ENCODE results near the gene OGFOD1. TPM values are rescaled to one million over a fixed set of nuclear protein-coding genes. Genes with fewer than 3 reads are reported as not detected.

Gene OGFOD1
- total and polyA plus RNA-seq, 9 of the 15 experiments (the other 6 are each of a cell fraction or from before 2014, with no cell fraction given), result 60.4 to 134 (median 85.8) TPM

DNA sequence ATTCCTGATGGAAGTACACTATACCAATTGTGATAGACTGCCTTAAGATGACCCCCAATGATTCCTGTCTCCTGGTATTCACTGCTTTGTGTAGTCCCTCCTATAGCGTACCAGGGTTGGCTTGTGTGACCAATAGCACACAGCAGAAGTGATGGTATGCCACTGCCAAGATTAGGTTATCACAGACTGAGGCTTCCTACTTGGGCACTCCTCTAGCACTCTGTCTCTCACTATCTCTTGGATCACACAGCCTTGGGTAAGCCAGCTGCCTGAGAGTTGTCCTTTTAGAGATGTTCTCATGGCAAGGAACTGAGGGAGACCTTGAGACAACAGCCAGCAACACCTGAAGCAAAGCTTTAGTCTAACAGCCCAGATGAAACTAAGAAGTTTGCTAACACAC lies 13.3 kb upstream of the OGFOD1 start:
- Histone ChIP-seq H3K9ac (ENCODE audit: insufficient read depth in 1 of 2, low read depth in 2 of 2, low read length in 2 of 2) (no peak overlapping the region), H3K4me1 (replicated peaks in 1 of 2; ENCODE audit: control insufficient read depth in 2 of 2, insufficient read depth in 2 of 2, low read length in 2 of 2) (no peaks in the 10 kb centered on the region), H4K20me1 (replicated peaks; ENCODE audit: control insufficient read depth, insufficient read depth, low read length) (no peaks in the 10 kb centered on the region), H3K9me3 (replicated peaks; ENCODE audit: control insufficient read depth, insufficient read depth, low read depth, low read length) (no peaks in the 10 kb centered on the region), H2AFZ (ENCODE audit: low read depth, low read length) (no peak overlapping the region), H3K27me3 (ENCODE audit: control insufficient read depth in 2 of 2, insufficient read depth in 2 of 2, low read length in 2 of 2) (no peaks in the 10 kb centered on the region), H3K27ac (ENCODE audit: extremely low read depth, low read depth, low read length) (no peak overlapping the region), H3K4me3 (no peak overlapping the region), H3K9me1 (ENCODE audit: control insufficient read depth, insufficient read depth, low read length) (no peaks in the 10 kb centered on the region), H3K79me2 (ENCODE audit: control insufficient read depth, insufficient read depth, low read length) (0 out of 3 replicates have a peak, but pooled peaks cover 9% of the 10 kb centered on the region), H3K4me2 (ENCODE audit: insufficient read depth, low read length) (no peak overlapping the region), H3K36me3 (ENCODE audit: control insufficient read depth, insufficient read depth, low read length) (peaks cover 82% of the 10 kb centered on the region)
- in situ Hi-C loops (cut with MboI), result no loop called here
- ChIA-PET CTCF (ENCODE audit: low intra/inter-chr PET ratio) (no interaction called here), POLR2A (interaction anchor here (0.7 to 1.3 kb wide), 4 partner anchors 13 to 28 kb away, joined by 3 to 7 read pairs (median 4); partner anchors contain the start of genes NUDT21 and OGFOD1)
- no peak for ATAC-seq
- BruUV-seq (replicated peaks), result no TSS peak
- 92% methylated on average over 1 of the region's 1 CpG for WGBS (ENCODE audit: insufficient coverage, low coverage, missing lambda C conversion rate)
- DNase-seq (ENCODE audit: extremely low read depth in 1 of 4, low spot score in 3 of 4), result no peak
- FAIRE-seq, result no peak
- intact Hi-C loops (cut with micrococcal nuclease), result no loop called here
- TF ChIP-seq HIVEP1 (CRISPR knock-in tag; IDR thresholded peaks at IDR 0.05) (no peak), MYNN (IDR thresholded peaks at IDR 0.05) (no peak), MYNN (CRISPR knock-in tag; IDR thresholded peaks at IDR 0.05) (no peak), ZBTB8A (IDR thresholded peaks at IDR 0.05; ENCODE audit: partially characterized antibody) (no peak), NR2F6 (CRISPR knock-in tag; IDR thresholded peaks at IDR 0.05) (no peak), POLR3G (IDR thresholded peaks at IDR 0.05; ENCODE audit: extremely low read depth, insufficient read length, insufficient replicate concordance) (no peak), KAT8 (IDR thresholded peaks at IDR 0.05; ENCODE audit: low read depth) (no peak), MTA1 (IDR thresholded peaks at IDR 0.05; ENCODE audit: borderline replicate concordance) (no peak), HDGF (IDR thresholded peaks at IDR 0.05) (no peak), ZNF695 (CRISPR knock-in tag; IDR thresholded peaks at IDR 0.05) (no peak), POLR2G (IDR thresholded peaks at IDR 0.05; ENCODE audit: low read depth, low read length) (no peak), TAF15 (IDR thresholded peaks at IDR 0.05; ENCODE audit: low read depth, low read length) (no peak)
- TF ChIP-seq, protein P1, sequence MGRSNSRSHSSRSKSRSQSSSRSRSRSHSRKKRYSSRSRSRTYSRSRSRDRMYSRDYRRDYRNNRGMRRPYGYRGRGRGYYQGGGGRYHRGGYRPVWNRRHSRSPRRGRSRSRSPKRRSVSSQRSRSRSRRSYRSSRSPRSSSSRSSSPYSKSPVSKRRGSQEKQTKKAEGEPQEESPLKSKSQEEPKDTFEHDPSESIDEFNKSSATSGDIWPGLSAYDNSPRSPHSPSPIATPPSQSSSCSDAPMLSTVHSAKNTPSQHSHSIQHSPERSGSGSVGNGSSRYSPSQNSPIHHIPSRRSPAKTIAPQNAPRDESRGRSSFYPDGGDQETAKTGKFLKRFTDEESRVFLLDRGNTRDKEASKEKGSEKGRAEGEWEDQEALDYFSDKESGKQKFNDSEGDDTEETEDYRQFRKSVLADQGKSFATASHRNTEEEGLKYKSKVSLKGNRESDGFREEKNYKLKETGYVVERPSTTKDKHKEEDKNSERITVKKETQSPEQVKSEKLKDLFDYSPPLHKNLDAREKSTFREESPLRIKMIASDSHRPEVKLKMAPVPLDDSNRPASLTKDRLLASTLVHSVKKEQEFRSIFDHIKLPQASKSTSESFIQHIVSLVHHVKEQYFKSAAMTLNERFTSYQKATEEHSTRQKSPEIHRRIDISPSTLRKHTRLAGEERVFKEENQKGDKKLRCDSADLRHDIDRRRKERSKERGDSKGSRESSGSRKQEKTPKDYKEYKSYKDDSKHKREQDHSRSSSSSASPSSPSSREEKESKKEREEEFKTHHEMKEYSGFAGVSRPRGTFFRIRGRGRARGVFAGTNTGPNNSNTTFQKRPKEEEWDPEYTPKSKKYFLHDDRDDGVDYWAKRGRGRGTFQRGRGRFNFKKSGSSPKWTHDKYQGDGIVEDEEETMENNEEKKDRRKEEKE (IDR thresholded peaks at IDR 0.05; ENCODE audit: borderline replicate concordance in 1 of 2, control insufficient read depth in 1 of 2, low read depth in 2 of 2, low read length in 1 of 2), result no peak
- TF ChIP-seq, protein P2, sequence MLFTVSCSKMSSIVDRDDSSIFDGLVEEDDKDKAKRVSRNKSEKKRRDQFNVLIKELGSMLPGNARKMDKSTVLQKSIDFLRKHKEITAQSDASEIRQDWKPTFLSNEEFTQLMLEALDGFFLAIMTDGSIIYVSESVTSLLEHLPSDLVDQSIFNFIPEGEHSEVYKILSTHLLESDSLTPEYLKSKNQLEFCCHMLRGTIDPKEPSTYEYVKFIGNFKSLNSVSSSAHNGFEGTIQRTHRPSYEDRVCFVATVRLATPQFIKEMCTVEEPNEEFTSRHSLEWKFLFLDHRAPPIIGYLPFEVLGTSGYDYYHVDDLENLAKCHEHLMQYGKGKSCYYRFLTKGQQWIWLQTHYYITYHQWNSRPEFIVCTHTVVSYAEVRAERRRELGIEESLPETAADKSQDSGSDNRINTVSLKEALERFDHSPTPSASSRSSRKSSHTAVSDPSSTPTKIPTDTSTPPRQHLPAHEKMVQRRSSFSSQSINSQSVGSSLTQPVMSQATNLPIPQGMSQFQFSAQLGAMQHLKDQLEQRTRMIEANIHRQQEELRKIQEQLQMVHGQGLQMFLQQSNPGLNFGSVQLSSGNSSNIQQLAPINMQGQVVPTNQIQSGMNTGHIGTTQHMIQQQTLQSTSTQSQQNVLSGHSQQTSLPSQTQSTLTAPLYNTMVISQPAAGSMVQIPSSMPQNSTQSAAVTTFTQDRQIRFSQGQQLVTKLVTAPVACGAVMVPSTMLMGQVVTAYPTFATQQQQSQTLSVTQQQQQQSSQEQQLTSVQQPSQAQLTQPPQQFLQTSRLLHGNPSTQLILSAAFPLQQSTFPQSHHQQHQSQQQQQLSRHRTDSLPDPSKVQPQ (CRISPR knock-in tag; IDR thresholded peaks at IDR 0.05; ENCODE audit: borderline replicate concordance), result no peak
